PC-3 (cell line): Measurements from ENCODE around the gene NUDT3. TPM values are rescaled to one million over a fixed set of nuclear protein-coding genes. Genes with fewer than 3 reads are reported as not detected.

Source experiments
- ATAC-seq: fragments of 200-7000 bp; cut with Tn5 transposase; 2 replicates; pipeline ENCODE4 v1.9.1; 2020; ENCODE audit warnings: mild to moderate bottlenecking, moderate library complexity
- BruUV-seq: library from RNA; stranded (reverse); fragments of 400-500 nt; replicated peaks from 2 replicates; lab custom pipeline; 2021; lab: Mats Ljungman, UMichigan
- CTCF ChIA-PET: fragments of 300-600 bp; sonication (Branson Sonifier 250); formaldehyde crosslinking; loops from one replicate; lab custom pipeline; 2022; ENCODE audit warnings: antibody characterized with exemption; lab: Charles Lee
- POLR2A ChIA-PET: fragments of 300-600 bp; sonication (Branson Sonifier 250); formaldehyde crosslinking; loops from one replicate; lab custom pipeline; 2022; ENCODE audit warnings: antibody characterized with exemption; ENCODE audit not compliant: unreplicated experiment; lab: Charles Lee
- DNase-seq: peaks from one replicate; pipeline ENCODE4 v3.0.0-alpha.2; 2015
- H2AFZ ChIP-seq: fragments of 300-600 bp; sonication (generic); 2 replicates; pipeline ENCODE4 v1.6.0; 2016; ENCODE audit warnings: antibody characterized with exemption, low read length
- H3F3A ChIP-seq: fragments of 300-600 bp; sonication (generic); one replicate; pipeline ENCODE4 v1.6.0; 2017; ENCODE audit warnings: antibody characterized with exemption, low read length, control low read depth, mild to moderate bottlenecking; ENCODE audit not compliant: unreplicated experiment
- H3K27ac ChIP-seq: fragments of 300-600 bp; sonication (generic); 2 replicates; pipeline ENCODE4 v1.5.1; 2016; ENCODE audit warnings: mild to moderate bottlenecking, low read length
- H3K27me3 ChIP-seq: fragments of 300-600 bp; sonication (generic); 2 replicates; pipeline ENCODE4 v1.6.1; 2016; ENCODE audit warnings: low read length, mixed read lengths
- H3K36me3 ChIP-seq: fragments of 300-600 bp; sonication (generic); 2 replicates; pipeline ENCODE4 v1.6.1; 2016; ENCODE audit warnings: low read depth, mixed run types, low read length, mixed read lengths
- H3K4me1 ChIP-seq: fragments of 300-600 bp; sonication (generic); 2 replicates; pipeline ENCODE4 v1.5.1; 2016; ENCODE audit warnings: low read length; ENCODE audit not compliant: insufficient read depth
- H3K4me2 ChIP-seq: fragments of 300-600 bp; sonication (generic); 2 replicates; pipeline ENCODE4 v1.6.0; 2016; ENCODE audit warnings: low read length
- H3K4me3 ChIP-seq: fragments of 300-600 bp; sonication (generic); 2 replicates; pipeline ENCODE4 v1.5.1; 2016; ENCODE audit warnings: mild to moderate bottlenecking, low read length, mixed read lengths
- H3K79me2 ChIP-seq: fragments of 300-600 bp; sonication (generic); 2 replicates; pipeline ENCODE4 v1.6.1; 2017; ENCODE audit warnings: low read length, mixed read lengths
- H3K9ac ChIP-seq: fragments of 300-600 bp; sonication (generic); 2 replicates; pipeline ENCODE4 v1.6.0; 2016; ENCODE audit warnings: mild to moderate bottlenecking, low read length
- H3K9me2 ChIP-seq: fragments of 300-600 bp; sonication (generic); replicated peaks from 2 replicates; pipeline ENCODE4 v1.6.1; 2016; ENCODE audit warnings: mixed run types, low read length, mixed read lengths
- H3K9me3 ChIP-seq: fragments of 300-600 bp; sonication (generic); 2 replicates; pipeline ENCODE4 v1.6.1; 2016; ENCODE audit warnings: low read length, mixed read lengths
- H4K20me1 ChIP-seq: fragments of 300-600 bp; sonication (generic); 2 replicates; pipeline ENCODE4 v1.6.1; 2016; ENCODE audit warnings: low read length, mixed read lengths
- CTCF ChIP-seq: fragments of 300-600 bp; sonication (generic); conservative IDR thresholded peaks from 2 replicates; pipeline ENCODE4 v1.5.1; 2017; ENCODE audit warnings: antibody characterized with exemption, low read depth, mild to moderate bottlenecking, low read length
- EZH2 ChIP-seq: fragments of 300-600 bp; sonication (generic); IDR thresholded peaks from one replicate; pipeline ENCODE4 v1.6.1; 2017; ENCODE audit warnings: antibody characterized with exemption, mild to moderate bottlenecking, low read length; ENCODE audit not compliant: unreplicated experiment
- EZH2phosphoT487 ChIP-seq: fragments of 300-600 bp; sonication (generic); IDR thresholded peaks from 2 replicates; pipeline ENCODE4 v1.6.1; 2018; ENCODE audit warnings: mild to moderate bottlenecking, antibody characterized with exemption, low read length, borderline replicate concordance
- intact Hi-C: fragments of 100-400 bp; cut with micrococcal nuclease; formaldehyde crosslinking; loops from 2 replicates; pipeline ENCODE4 v1.9.0; 2023
- total RNA-seq: library from RNA; depleted of rRNA; stranded (reverse); fragments of >200 nt; gene quantifications from 2 replicates; pipeline ENCODE4 v1.2.3, GENCODE V29; 2014

NUDT3 gene
- total RNA-seq, 1 experiment from 2014 or later = 24.6 TPM

- no peak overlapping the region for H3K27ac ChIP-seq
- no TSS peak for BruUV-seq
- no peak overlapping the region for H3K4me3 ChIP-seq
- peaks cover 47% of the 10 kb centered on the region for H4K20me1 ChIP-seq
- intact Hi-C loops = no loop called here
- peaks cover 97% of the 10 kb centered on the region for H3K79me2 ChIP-seq
- H3K9ac ChIP-seq = no peak overlapping the region
- no peak overlapping the region for H2AFZ ChIP-seq
- no peak overlapping the region for H3K4me2 ChIP-seq
- 0 out of 2 replicates have a peak, but pooled peaks cover 4% of the 10 kb centered on the region for H3K4me1 ChIP-seq
- peaks cover 4% of the 10 kb centered on the region for H3F3A ChIP-seq
- ChIA-PET CTCF (no interaction called here), POLR2A (no interaction called here)
- H3K27me3 ChIP-seq = no peaks in the 10 kb centered on the region
- ATAC-seq (peak; percentile 15; the same call in 1 of the 2 replicates), DNase-seq (no peak)
- no peaks in the 10 kb centered on the region for H3K36me3 ChIP-seq
- TF ChIP-seq CTCF (no peak), EZH2phosphoT487 (no peak), EZH2 (no peak)
- H3K9me2 ChIP-seq = no peaks in the 10 kb centered on the region
- no peaks in the 10 kb centered on the region for H3K9me3 ChIP-seq
Observed at GRCh38 chr6:34383161-34383631, 9.3 kb downstream of the NUDT3 start.

DNA sequence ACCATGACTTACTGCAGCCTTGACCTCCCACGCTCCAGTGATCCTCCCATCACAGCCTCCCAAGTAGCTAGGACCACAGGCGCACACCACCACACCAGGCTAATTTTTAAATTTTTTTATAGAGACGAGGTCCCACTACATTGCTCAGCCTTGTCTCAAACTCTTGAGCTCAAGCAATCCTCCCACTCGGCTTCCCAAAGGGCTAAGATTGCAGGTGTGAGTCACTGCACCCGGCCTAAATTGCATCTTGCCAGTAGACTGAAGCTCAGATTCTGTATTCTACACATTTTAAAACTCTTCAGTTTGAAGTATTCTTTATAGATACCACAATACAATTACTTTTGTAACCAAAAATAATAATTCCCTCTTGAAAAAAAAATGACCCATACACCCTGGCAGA lies 11.4 kb downstream of the NUDT3 start:
- Histone ChIP-seq H3K36me3 (no peaks in the 10 kb centered on the region), H4K20me1 (peaks cover 37% of the 10 kb centered on the region)

More for the DNA sequence above, 11.4 kb downstream of the NUDT3 start:
- Histone ChIP-seq H3F3A (no peaks in the 10 kb centered on the region), H3K27me3 (no peaks in the 10 kb centered on the region), H3K9ac (no peak overlapping the region), H3K4me2 (no peak overlapping the region), H3K9me2 (no peaks in the 10 kb centered on the region), H3K4me1 (no peaks in the 10 kb centered on the region), H3K9me3 (no peaks in the 10 kb centered on the region), H2AFZ (no peak overlapping the region), H3K27ac (no peak overlapping the region), H3K4me3 (no peak overlapping the region), H3K79me2 (peaks cover 97% of the 10 kb centered on the region)
- TF ChIP-seq EZH2phosphoT487 = no peak
- TF ChIP-seq EZH2 = no peak
- no peak for TF ChIP-seq CTCF
- no TSS peak for BruUV-seq
- CTCF ChIA-PET = no interaction called here
- POLR2A ChIA-PET = no interaction called here
- intact Hi-C loops = no loop called here
- ATAC-seq (no peak), DNase-seq (no peak)
